SK-N-SH treated with all-trans-retinoic acid at 6 μM for 48 hours (cell line): ENCODE results near the gene SV2B.

Source experiments
- CSDC2 ChIP-seq: fragments of 250-450 bp; sonication (Bioruptor Pico); IDR thresholded peaks from 2 replicates; pipeline ENCODE4 v1.5.0; 2020; ENCODE audit warnings: mild to moderate bottlenecking, moderate library complexity
- ISL1 ChIP-seq: fragments of 250-450 bp; sonication (Bioruptor Pico); IDR thresholded peaks from 2 replicates; pipeline ENCODE4 v2.1.2; 2022; ENCODE audit warnings: mild to moderate bottlenecking, moderate library complexity
- RARB ChIP-seq: fragments of 250-450 bp; sonication (Bioruptor Pico); IDR thresholded peaks from 2 replicates; pipeline ENCODE4 v1.8.0; 2021; ENCODE audit warnings: mild to moderate bottlenecking, moderate library complexity
- SNAI2 ChIP-seq: fragments of 250-450 bp; sonication (Bioruptor Pico); IDR thresholded peaks from 2 replicates; pipeline ENCODE4 v1.5.0; 2020; ENCODE audit warnings: mild to moderate bottlenecking, moderate library complexity
- TOX ChIP-seq: fragments of 250-450 bp; sonication (Bioruptor Pico); IDR thresholded peaks from 2 replicates; pipeline ENCODE4 v1.8.0; 2021; ENCODE audit warnings: mild to moderate bottlenecking, moderate library complexity, borderline replicate concordance
- ZC3H10 ChIP-seq: fragments of 250-450 bp; sonication (Bioruptor Pico); IDR thresholded peaks from 2 replicates; pipeline ENCODE4 v1.5.1; 2021; ENCODE audit warnings: mild to moderate bottlenecking, moderate library complexity
- ZFP3 ChIP-seq: fragments of 250-450 bp; sonication (Bioruptor Pico); IDR thresholded peaks from 2 replicates; pipeline ENCODE4 v1.5.0; 2020; ENCODE audit warnings: mild to moderate bottlenecking, moderate library complexity
- ZFP30 ChIP-seq: fragments of 450-650 bp; formaldehyde crosslinking; IDR thresholded peaks from 2 replicates; pipeline ENCODE4 v1.5.0; 2022; ENCODE audit warnings: mild to moderate bottlenecking, moderate library complexity
- ZNF8 ChIP-seq: fragments of 450-650 bp; formaldehyde crosslinking; IDR thresholded peaks from 2 replicates; pipeline ENCODE4 v1.5.0; 2020; ENCODE audit warnings: mild to moderate bottlenecking, moderate library complexity
- TF ChIP-seq, protein P1 (sequence below): fragments of 250-450 bp; sonication (Bioruptor Pico); IDR thresholded peaks from 2 replicates; pipeline ENCODE4 v1.5.1; 2020; ENCODE audit warnings: low read depth, mild to moderate bottlenecking, moderate library complexity
- TF ChIP-seq, protein P2 (sequence below): fragments of 250-450 bp; sonication (Bioruptor Pico); IDR thresholded peaks from 2 replicates; pipeline ENCODE4 v1.8.0; 2020; ENCODE audit warnings: mild to moderate bottlenecking, moderate library complexity, borderline replicate concordance
- TF ChIP-seq, protein P3 (sequence below): fragments of 250-450 bp; sonication (Bioruptor Pico); IDR thresholded peaks from 2 replicates; pipeline ENCODE4 v1.8.0; 2021; ENCODE audit warnings: low read depth, mild to moderate bottlenecking, moderate library complexity, borderline replicate concordance
- TF ChIP-seq, protein P4 (sequence below): fragments of 250-450 bp; sonication (Bioruptor Pico); IDR thresholded peaks from 2 replicates; pipeline ENCODE4 v1.5.0; 2020; ENCODE audit warnings: mild to moderate bottlenecking, moderate library complexity
- TF ChIP-seq, protein P5 (sequence below): fragments of 250-450 bp; sonication (Bioruptor Pico); IDR thresholded peaks from 2 replicates; pipeline ENCODE4 v1.5.1; 2021; ENCODE audit warnings: mild to moderate bottlenecking, moderate library complexity

DNA sequence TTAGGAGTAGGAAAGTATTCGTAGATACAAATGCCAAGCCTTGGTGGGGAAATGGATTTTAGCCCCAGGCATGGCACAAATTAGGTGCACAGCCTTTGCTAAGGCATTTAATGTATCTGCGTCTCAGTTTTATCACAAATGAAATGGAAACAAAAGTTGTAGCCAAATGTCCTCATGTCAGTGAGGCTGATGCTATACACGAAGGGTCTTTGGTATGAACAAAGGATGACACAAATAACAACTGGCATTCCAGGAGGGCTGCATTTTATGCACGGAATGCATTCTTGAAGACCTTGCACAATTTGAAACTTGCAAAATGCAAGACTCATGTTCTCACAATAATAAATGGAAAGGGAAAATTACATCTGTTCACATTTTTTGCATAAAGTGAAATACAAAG is 181.9 kb downstream of the SV2B start:
- TF ChIP-seq, protein P1, sequence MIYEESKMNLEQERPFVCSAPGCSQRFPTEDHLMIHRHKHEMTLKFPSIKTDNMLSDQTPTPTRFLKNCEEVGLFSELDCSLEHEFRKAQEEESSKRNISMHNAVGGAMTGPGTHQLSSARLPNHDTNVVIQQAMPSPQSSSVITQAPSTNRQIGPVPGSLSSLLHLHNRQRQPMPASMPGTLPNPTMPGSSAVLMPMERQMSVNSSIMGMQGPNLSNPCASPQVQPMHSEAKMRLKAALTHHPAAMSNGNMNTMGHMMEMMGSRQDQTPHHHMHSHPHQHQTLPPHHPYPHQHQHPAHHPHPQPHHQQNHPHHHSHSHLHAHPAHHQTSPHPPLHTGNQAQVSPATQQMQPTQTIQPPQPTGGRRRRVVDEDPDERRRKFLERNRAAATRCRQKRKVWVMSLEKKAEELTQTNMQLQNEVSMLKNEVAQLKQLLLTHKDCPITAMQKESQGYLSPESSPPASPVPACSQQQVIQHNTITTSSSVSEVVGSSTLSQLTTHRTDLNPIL (CRISPR knock-in tag), result no peak
- TF ChIP-seq, protein P2, sequence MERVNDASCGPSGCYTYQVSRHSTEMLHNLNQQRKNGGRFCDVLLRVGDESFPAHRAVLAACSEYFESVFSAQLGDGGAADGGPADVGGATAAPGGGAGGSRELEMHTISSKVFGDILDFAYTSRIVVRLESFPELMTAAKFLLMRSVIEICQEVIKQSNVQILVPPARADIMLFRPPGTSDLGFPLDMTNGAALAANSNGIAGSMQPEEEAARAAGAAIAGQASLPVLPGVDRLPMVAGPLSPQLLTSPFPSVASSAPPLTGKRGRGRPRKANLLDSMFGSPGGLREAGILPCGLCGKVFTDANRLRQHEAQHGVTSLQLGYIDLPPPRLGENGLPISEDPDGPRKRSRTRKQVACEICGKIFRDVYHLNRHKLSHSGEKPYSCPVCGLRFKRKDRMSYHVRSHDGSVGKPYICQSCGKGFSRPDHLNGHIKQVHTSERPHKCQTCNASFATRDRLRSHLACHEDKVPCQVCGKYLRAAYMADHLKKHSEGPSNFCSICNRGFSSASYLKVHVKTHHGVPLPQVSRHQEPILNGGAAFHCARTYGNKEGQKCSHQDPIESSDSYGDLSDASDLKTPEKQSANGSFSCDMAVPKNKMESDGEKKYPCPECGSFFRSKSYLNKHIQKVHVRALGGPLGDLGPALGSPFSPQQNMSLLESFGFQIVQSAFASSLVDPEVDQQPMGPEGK (CRISPR knock-in tag), result no peak
- TF ChIP-seq, protein P3, sequence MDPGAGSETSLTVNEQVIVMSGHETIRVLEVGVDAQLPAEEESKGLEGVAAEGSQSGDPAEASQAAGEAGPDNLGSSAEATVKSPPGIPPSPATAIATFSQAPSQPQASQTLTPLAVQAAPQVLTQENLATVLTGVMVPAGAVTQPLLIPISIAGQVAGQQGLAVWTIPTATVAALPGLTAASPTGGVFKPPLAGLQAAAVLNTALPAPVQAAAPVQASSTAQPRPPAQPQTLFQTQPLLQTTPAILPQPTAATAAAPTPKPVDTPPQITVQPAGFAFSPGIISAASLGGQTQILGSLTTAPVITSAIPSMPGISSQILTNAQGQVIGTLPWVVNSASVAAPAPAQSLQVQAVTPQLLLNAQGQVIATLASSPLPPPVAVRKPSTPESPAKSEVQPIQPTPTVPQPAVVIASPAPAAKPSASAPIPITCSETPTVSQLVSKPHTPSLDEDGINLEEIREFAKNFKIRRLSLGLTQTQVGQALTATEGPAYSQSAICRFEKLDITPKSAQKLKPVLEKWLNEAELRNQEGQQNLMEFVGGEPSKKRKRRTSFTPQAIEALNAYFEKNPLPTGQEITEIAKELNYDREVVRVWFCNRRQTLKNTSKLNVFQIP (CRISPR knock-in tag), result no peak
- TF ChIP-seq ZFP30 (no peak), TOX (no peak), ZNF8 (CRISPR knock-in tag) (no peak), CSDC2 (CRISPR knock-in tag) (no peak), ZC3H10 (no peak), ZFP3 (CRISPR knock-in tag) (no peak), RARB (CRISPR knock-in tag) (no peak), SNAI2 (CRISPR knock-in tag) (no peak), ISL1 (no peak)
- TF ChIP-seq, protein P4, sequence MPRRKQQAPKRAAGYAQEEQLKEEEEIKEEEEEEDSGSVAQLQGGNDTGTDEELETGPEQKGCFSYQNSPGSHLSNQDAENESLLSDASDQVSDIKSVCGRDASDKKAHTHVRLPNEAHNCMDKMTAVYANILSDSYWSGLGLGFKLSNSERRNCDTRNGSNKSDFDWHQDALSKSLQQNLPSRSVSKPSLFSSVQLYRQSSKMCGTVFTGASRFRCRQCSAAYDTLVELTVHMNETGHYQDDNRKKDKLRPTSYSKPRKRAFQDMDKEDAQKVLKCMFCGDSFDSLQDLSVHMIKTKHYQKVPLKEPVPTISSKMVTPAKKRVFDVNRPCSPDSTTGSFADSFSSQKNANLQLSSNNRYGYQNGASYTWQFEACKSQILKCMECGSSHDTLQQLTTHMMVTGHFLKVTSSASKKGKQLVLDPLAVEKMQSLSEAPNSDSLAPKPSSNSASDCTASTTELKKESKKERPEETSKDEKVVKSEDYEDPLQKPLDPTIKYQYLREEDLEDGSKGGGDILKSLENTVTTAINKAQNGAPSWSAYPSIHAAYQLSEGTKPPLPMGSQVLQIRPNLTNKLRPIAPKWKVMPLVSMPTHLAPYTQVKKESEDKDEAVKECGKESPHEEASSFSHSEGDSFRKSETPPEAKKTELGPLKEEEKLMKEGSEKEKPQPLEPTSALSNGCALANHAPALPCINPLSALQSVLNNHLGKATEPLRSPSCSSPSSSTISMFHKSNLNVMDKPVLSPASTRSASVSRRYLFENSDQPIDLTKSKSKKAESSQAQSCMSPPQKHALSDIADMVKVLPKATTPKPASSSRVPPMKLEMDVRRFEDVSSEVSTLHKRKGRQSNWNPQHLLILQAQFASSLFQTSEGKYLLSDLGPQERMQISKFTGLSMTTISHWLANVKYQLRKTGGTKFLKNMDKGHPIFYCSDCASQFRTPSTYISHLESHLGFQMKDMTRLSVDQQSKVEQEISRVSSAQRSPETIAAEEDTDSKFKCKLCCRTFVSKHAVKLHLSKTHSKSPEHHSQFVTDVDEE (CRISPR knock-in tag), result no peak
- TF ChIP-seq, protein P5, sequence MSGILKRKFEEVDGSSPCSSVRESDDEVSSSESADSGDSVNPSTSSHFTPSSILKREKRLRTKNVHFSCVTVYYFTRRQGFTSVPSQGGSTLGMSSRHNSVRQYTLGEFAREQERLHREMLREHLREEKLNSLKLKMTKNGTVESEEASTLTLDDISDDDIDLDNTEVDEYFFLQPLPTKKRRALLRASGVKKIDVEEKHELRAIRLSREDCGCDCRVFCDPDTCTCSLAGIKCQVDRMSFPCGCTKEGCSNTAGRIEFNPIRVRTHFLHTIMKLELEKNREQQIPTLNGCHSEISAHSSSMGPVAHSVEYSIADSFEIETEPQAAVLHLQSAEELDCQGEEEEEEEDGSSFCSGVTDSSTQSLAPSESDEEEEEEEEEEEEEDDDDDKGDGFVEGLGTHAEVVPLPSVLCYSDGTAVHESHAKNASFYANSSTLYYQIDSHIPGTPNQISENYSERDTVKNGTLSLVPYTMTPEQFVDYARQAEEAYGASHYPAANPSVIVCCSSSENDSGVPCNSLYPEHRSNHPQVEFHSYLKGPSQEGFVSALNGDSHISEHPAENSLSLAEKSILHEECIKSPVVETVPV (CRISPR knock-in tag), result no peak
